ENCODE results near the gene OSBPL2. TPM values are rescaled to one million over a fixed set of nuclear protein-coding genes. Genes with fewer than 3 reads are reported as not detected.

Gene OSBPL2
- total and polyA plus RNA-seq, 2 experiments from 2014 or later: 16.6 to 31.2 TPM

DNA sequence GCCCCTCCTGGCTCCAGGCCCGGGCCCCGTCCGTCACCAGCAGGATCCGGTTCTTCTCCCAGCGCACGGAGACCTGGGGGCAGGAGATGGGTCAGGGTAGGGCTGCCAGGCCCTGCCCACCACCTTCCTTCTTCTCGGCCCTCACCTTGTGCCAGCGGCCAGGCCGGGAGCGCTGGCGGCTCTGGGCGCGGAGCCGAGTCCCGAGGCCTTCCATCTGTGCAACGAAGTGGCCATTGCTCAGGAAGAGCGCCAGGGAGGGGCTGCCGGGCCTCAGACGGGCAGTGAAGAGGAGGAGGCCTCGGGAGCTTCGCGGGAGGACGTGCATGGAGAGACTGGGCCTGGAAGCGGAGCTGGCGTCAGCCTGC lies 72.4 kb downstream of the OSBPL2 start:
- peaks cover 5% of the 10 kb centered on the region; the same call in 1 of the 2 replicates for H4K20me1 ChIP-seq (replicated peaks; ENCODE audit: insufficient read depth)
- H3F3A ChIP-seq (replicated peaks; ENCODE audit: low read depth): peaks cover 41% of the 10 kb centered on the region
- H3K79me2 ChIP-seq (replicated peaks; ENCODE audit: insufficient read depth): peaks cover 7% of the 10 kb centered on the region
- TF ChIP-seq ZNF331 (CRISPR knock-in tag; IDR thresholded peaks at IDR 0.05; ENCODE audit: low read depth) (no peak), ZNF114 (CRISPR knock-in tag; IDR thresholded peaks at IDR 0.05) (no peak), JUNB (IDR thresholded peaks at IDR 0.05; ENCODE audit: unreplicated experiment) (no peak), STAT1 (IDR thresholded peaks at IDR 0.05; ENCODE audit: unreplicated experiment) (no peak)
- TF ChIP-seq, protein P1, sequence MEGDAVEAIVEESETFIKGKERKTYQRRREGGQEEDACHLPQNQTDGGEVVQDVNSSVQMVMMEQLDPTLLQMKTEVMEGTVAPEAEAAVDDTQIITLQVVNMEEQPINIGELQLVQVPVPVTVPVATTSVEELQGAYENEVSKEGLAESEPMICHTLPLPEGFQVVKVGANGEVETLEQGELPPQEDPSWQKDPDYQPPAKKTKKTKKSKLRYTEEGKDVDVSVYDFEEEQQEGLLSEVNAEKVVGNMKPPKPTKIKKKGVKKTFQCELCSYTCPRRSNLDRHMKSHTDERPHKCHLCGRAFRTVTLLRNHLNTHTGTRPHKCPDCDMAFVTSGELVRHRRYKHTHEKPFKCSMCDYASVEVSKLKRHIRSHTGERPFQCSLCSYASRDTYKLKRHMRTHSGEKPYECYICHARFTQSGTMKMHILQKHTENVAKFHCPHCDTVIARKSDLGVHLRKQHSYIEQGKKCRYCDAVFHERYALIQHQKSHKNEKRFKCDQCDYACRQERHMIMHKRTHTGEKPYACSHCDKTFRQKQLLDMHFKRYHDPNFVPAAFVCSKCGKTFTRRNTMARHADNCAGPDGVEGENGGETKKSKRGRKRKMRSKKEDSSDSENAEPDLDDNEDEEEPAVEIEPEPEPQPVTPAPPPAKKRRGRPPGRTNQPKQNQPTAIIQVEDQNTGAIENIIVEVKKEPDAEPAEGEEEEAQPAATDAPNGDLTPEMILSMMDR (conservative IDR thresholded peaks at IDR 0.05; ENCODE audit: low read depth in 2 of 2): no peak
- Mint-ChIP-seq H3K27me3 (ENCODE audit: insufficient read depth, low read depth, poor library complexity) (peaks cover 15% of the 10 kb centered on the region), H3K4me1 (no peaks in the 10 kb centered on the region; the same call in 2 of the 3 replicates), H3K4me3 (no peak overlapping the region), H3K36me3 (ENCODE audit: low read depth) (peaks cover 49% of the 10 kb centered on the region), H3K27ac (no peak overlapping the region), H3K9me3 (no peaks in the 10 kb centered on the region; the same call in 2 of the 3 replicates)
- H3K27ac ChIP-seq (ENCODE audit: low read depth): no peak overlapping the region
- ATAC-seq (no peak), DNase-seq (ENCODE audit: low spot score) (no peak)
- H3K9me2 ChIP-seq (ENCODE audit: insufficient read depth): no peaks in the 10 kb centered on the region
- H3K27me3 ChIP-seq (ENCODE audit: insufficient read depth): no peaks in the 10 kb centered on the region
- H3K4me2 ChIP-seq: no peak overlapping the region
- H3K4me3 ChIP-seq: no peak overlapping the region
- H2AFZ ChIP-seq: no peak overlapping the region
- H3K36me3 ChIP-seq (ENCODE audit: insufficient read depth): peaks cover 21% of the 10 kb centered on the region
- no peaks in the 10 kb centered on the region for H3K4me1 ChIP-seq (ENCODE audit: insufficient read depth)

DNA sequence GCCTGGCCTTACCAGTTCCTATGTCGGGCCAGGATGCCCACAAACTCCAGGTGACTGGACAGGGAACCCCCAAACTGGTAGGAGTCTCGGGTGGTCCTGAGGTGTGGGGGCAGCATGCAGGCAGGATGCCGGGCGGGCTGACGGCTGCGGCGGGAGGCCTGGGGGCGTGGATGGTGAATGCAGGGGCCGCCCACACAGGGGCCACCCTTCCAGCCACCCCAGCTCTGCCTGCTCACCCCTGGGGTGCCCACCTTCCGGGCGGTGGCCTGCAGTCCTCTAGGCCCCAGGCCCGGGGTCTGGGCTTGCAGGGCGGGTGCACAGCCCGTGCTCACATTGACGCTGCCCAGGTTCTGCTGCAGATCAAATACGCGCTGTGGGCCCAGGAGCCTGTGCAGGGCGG lies 72.8 kb downstream of the OSBPL2 start:
- Histone ChIP-seq H3K27me3 (ENCODE audit: insufficient read depth) (no peaks in the 10 kb centered on the region), H3K4me3 (no peak overlapping the region), H2AFZ (no peak overlapping the region), H3K36me3 (ENCODE audit: insufficient read depth) (peaks cover 25% of the 10 kb centered on the region), H3K4me2 (no peak overlapping the region), H4K20me1 (replicated peaks; ENCODE audit: insufficient read depth) (peaks cover 3% of the 10 kb centered on the region; the same call in 1 of the 2 replicates), H3K27ac (ENCODE audit: low read depth) (no peak overlapping the region), H3F3A (replicated peaks; ENCODE audit: low read depth) (peaks cover 40% of the 10 kb centered on the region), H3K79me2 (replicated peaks; ENCODE audit: insufficient read depth) (peaks cover 3% of the 10 kb centered on the region; the same call in 1 of the 2 replicates), H3K4me1 (ENCODE audit: insufficient read depth) (no peaks in the 10 kb centered on the region), H3K9me2 (ENCODE audit: insufficient read depth) (no peaks in the 10 kb centered on the region)
- ATAC-seq (no peak), DNase-seq (ENCODE audit: low spot score) (no peak)
- H3K4me3 Mint-ChIP-seq: no peak overlapping the region
- H3K36me3 Mint-ChIP-seq (ENCODE audit: low read depth): peaks cover 50% of the 10 kb centered on the region
- H3K9me3 Mint-ChIP-seq: no peaks in the 10 kb centered on the region; the same call in 2 of the 3 replicates
- no peak overlapping the region for H3K27ac Mint-ChIP-seq
- peaks cover 17% of the 10 kb centered on the region for H3K27me3 Mint-ChIP-seq (ENCODE audit: insufficient read depth, low read depth, poor library complexity)
- no peaks in the 10 kb centered on the region; the same call in 2 of the 3 replicates for H3K4me1 Mint-ChIP-seq
- TF ChIP-seq CREB1 (CRISPR knock-in tag; IDR thresholded peaks at IDR 0.05; ENCODE audit: low read depth): no peak
- TF ChIP-seq, protein P2, sequence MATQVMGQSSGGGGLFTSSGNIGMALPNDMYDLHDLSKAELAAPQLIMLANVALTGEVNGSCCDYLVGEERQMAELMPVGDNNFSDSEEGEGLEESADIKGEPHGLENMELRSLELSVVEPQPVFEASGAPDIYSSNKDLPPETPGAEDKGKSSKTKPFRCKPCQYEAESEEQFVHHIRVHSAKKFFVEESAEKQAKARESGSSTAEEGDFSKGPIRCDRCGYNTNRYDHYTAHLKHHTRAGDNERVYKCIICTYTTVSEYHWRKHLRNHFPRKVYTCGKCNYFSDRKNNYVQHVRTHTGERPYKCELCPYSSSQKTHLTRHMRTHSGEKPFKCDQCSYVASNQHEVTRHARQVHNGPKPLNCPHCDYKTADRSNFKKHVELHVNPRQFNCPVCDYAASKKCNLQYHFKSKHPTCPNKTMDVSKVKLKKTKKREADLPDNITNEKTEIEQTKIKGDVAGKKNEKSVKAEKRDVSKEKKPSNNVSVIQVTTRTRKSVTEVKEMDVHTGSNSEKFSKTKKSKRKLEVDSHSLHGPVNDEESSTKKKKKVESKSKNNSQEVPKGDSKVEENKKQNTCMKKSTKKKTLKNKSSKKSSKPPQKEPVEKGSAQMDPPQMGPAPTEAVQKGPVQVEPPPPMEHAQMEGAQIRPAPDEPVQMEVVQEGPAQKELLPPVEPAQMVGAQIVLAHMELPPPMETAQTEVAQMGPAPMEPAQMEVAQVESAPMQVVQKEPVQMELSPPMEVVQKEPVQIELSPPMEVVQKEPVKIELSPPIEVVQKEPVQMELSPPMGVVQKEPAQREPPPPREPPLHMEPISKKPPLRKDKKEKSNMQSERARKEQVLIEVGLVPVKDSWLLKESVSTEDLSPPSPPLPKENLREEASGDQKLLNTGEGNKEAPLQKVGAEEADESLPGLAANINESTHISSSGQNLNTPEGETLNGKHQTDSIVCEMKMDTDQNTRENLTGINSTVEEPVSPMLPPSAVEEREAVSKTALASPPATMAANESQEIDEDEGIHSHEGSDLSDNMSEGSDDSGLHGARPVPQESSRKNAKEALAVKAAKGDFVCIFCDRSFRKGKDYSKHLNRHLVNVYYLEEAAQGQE (IDR thresholded peaks at IDR 0.05; ENCODE audit: unreplicated experiment): no peak
- no peak for TF ChIP-seq ZNF114 (CRISPR knock-in tag; IDR thresholded peaks at IDR 0.05)
- TF ChIP-seq EZH2phosphoT487 (IDR thresholded peaks at IDR 0.05; ENCODE audit: unreplicated experiment): no peak
- no peak for TF ChIP-seq EZH2 (IDR thresholded peaks at IDR 0.05; ENCODE audit: low read depth, unreplicated experiment)
- TF ChIP-seq, protein P3, sequence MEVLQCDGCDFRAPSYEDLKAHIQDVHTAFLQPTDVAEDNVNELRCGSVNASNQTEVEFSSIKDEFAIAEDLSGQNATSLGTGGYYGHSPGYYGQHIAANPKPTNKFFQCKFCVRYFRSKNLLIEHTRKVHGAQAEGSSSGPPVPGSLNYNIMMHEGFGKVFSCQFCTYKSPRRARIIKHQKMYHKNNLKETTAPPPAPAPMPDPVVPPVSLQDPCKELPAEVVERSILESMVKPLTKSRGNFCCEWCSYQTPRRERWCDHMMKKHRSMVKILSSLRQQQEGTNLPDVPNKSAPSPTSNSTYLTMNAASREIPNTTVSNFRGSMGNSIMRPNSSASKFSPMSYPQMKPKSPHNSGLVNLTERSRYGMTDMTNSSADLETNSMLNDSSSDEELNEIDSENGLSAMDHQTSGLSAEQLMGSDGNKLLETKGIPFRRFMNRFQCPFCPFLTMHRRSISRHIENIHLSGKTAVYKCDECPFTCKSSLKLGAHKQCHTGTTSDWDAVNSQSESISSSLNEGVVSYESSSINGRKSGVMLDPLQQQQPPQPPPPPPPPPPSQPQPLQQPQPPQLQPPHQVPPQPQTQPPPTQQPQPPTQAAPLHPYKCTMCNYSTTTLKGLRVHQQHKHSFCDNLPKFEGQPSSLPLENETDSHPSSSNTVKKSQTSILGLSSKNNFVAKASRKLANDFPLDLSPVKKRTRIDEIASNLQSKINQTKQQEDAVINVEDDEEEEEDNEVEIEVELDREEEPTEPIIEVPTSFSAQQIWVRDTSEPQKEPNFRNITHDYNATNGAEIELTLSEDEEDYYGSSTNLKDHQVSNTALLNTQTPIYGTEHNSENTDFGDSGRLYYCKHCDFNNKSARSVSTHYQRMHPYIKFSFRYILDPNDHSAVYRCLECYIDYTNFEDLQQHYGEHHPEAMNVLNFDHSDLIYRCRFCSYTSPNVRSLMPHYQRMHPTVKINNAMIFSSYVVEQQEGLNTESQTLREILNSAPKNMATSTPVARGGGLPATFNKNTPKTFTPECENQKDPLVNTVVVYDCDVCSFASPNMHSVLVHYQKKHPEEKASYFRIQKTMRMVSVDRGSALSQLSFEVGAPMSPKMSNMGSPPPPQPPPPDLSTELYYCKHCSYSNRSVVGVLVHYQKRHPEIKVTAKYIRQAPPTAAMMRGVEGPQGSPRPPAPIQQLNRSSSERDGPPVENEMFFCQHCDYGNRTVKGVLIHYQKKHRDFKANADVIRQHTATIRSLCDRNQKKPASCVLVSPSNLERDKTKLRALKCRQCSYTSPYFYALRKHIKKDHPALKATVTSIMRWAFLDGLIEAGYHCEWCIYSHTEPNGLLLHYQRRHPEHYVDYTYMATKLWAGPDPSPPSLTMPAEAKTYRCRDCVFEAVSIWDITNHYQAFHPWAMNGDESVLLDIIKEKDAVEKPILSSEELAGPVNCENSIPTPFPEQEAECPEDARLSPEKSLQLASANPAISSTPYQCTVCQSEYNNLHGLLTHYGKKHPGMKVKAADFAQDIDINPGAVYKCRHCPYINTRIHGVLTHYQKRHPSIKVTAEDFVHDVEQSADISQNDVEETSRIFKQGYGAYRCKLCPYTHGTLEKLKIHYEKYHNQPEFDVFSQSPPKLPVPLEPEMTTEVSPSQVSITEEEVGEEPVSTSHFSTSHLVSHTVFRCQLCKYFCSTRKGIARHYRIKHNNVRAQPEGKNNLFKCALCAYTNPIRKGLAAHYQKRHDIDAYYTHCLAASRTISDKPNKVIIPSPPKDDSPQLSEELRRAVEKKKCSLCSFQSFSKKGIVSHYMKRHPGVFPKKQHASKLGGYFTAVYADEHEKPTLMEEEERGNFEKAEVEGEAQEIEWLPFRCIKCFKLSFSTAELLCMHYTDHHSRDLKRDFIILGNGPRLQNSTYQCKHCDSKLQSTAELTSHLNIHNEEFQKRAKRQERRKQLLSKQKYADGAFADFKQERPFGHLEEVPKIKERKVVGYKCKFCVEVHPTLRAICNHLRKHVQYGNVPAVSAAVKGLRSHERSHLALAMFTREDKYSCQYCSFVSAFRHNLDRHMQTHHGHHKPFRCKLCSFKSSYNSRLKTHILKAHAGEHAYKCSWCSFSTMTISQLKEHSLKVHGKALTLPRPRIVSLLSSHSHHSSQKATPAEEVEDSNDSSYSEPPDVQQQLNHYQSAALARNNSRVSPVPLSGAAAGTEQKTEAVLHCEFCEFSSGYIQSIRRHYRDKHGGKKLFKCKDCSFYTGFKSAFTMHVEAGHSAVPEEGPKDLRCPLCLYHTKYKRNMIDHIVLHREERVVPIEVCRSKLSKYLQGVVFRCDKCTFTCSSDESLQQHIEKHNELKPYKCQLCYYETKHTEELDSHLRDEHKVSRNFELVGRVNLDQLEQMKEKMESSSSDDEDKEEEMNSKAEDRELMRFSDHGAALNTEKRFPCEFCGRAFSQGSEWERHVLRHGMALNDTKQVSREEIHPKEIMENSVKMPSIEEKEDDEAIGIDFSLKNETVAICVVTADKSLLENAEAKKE (CRISPR knock-in tag; IDR thresholded peaks at IDR 0.05): no peak
- TF ChIP-seq NANOG (IDR thresholded peaks at IDR 0.05; ENCODE audit: borderline replicate concordance): no peak
- no peak for TF ChIP-seq STAT1 (IDR thresholded peaks at IDR 0.05; ENCODE audit: unreplicated experiment)
- no peak for TF ChIP-seq ZNF331 (CRISPR knock-in tag; IDR thresholded peaks at IDR 0.05; ENCODE audit: low read depth)

All from GM23338 (cell line).